ENCODE results near the gene PRIMA1.
A peak's percentile ranks its signal among the peaks of the same experiment; 100 is the strongest.

The PRIMA1 gene

GRCh38 chr14:93804654-93805053, 16.4 kb upstream of the PRIMA1 start:
- H3K9me2 ChIP-seq (ENCODE audit: low read depth, low read length), result no peaks in the 10 kb centered on the region
- H3F3A ChIP-seq (ENCODE audit: insufficient read depth, low read length), result no peaks in the 10 kb centered on the region
- H3K27me3 ChIP-seq (ENCODE audit: insufficient read depth, low read length), result no peaks in the 10 kb centered on the region
- H3K9ac ChIP-seq (ENCODE audit: low read length), result no peak overlapping the region
- no peaks in the 10 kb centered on the region for H3K36me3 ChIP-seq (ENCODE audit: insufficient read depth, low read length)
- TF ChIP-seq CTCF (IDR thresholded peaks at IDR 0.05; ENCODE audit: low read length) (peak; percentile 40; the same call in 1 of the 2 replicates), EZH2 (IDR thresholded peaks at IDR 0.05; ENCODE audit: borderline replicate concordance, low read length) (no peak)
- no peaks in the 10 kb centered on the region for H3K4me1 ChIP-seq (ENCODE audit: insufficient read depth, low read length, severe bottlenecking)
- H3K4me2 ChIP-seq (ENCODE audit: low read length), result no peak overlapping the region
- H2AFZ ChIP-seq (ENCODE audit: low read length), result no peak overlapping the region
- H3K9me3 ChIP-seq (ENCODE audit: low read length), result no peaks in the 10 kb centered on the region
- H3K27ac ChIP-seq (ENCODE audit: low read depth, low read length, poor library complexity, severe bottlenecking), result no peak overlapping the region
- H4K20me1 ChIP-seq (ENCODE audit: insufficient read depth, low read length), result no peaks in the 10 kb centered on the region
- H3K4me3 ChIP-seq (ENCODE audit: low read depth, low read length, poor library complexity, severe bottlenecking), result no peak overlapping the region
- H3K79me2 ChIP-seq (ENCODE audit: insufficient read depth, low read length), result no peaks in the 10 kb centered on the region

GRCh38 chr14:93803408-93804318, 15.4 kb upstream of the PRIMA1 start:
- H3K4me2 ChIP-seq (ENCODE audit: low read length), result no peak overlapping the region
- no peaks in the 10 kb centered on the region for H3K9me2 ChIP-seq (ENCODE audit: low read depth, low read length)
- no peak for TF ChIP-seq CTCF (IDR thresholded peaks at IDR 0.05; ENCODE audit: low read length)
- TF ChIP-seq EZH2 (IDR thresholded peaks at IDR 0.05; ENCODE audit: borderline replicate concordance, low read length), result no peak
- H3K9me3 ChIP-seq (ENCODE audit: low read length), result no peaks in the 10 kb centered on the region
- no peaks in the 10 kb centered on the region for H3K36me3 ChIP-seq (ENCODE audit: insufficient read depth, low read length)
- no peaks in the 10 kb centered on the region for H4K20me1 ChIP-seq (ENCODE audit: insufficient read depth, low read length)
- H3K79me2 ChIP-seq (ENCODE audit: insufficient read depth, low read length), result no peaks in the 10 kb centered on the region
- no peak overlapping the region for H3K27ac ChIP-seq (ENCODE audit: low read depth, low read length, poor library complexity, severe bottlenecking)
- H3K4me1 ChIP-seq (ENCODE audit: insufficient read depth, low read length, severe bottlenecking), result no peaks in the 10 kb centered on the region
- no peak overlapping the region for H3K9ac ChIP-seq (ENCODE audit: low read length)
- no peak overlapping the region for H2AFZ ChIP-seq (ENCODE audit: low read length)
- no peaks in the 10 kb centered on the region for H3K27me3 ChIP-seq (ENCODE audit: insufficient read depth, low read length)
- no peak overlapping the region for H3K4me3 ChIP-seq (ENCODE audit: low read depth, low read length, poor library complexity, severe bottlenecking)
- no peaks in the 10 kb centered on the region for H3F3A ChIP-seq (ENCODE audit: insufficient read depth, low read length)

DNA sequence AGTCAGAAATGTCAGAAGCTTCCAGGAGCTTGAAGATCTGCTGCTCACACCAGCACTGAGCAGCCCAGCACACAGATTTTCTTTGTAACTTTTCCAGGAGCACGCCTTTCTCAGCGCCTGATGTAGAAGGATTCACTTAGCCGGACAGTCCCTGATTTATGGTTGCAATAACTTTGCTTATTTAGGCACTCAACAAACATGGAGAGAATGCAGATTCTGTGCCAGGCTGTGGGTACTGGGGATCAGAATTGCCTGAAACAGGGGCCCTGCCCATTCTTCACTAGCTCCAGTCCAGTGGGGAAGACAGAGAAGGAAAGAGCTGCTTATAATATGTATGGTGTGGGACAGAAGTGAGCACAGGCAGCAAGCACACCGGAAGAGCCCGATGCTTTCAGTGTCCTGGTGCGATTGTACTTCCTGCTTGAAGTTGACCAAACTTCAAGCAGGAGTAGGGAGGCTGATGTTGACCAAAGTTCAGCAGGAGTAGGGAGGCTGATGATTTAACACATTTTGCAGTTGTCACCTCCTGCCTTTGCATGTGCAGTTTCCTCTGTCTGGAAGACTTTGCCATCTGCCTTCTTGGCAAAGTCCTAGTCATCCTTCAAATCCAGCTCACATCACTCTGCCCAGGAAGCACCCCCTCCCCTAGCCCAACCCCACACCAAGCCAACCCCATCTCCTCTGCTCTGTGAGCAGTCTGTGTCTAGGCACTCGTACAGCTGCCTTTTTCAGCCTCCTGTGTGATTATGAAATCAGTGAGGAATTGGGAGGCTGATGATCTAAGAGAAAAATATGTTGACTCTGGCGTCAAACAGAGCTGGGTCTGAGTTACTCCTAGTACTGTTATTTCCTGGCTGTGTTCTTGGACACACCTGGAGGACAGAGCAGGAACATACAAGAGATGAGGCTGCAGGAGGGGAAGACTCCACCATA, 12.0 kb upstream of the PRIMA1 start:
- Histone ChIP-seq H3K4me3 (ENCODE audit: low read depth, low read length, poor library complexity, severe bottlenecking) (no peak overlapping the region), H3K27me3 (ENCODE audit: insufficient read depth, low read length) (no peaks in the 10 kb centered on the region), H2AFZ (ENCODE audit: low read length) (no peak overlapping the region), H3K27ac (ENCODE audit: low read depth, low read length, poor library complexity, severe bottlenecking) (no peak overlapping the region), H3K9ac (ENCODE audit: low read length) (no peak overlapping the region), H4K20me1 (ENCODE audit: insufficient read depth, low read length) (no peaks in the 10 kb centered on the region), H3K4me1 (ENCODE audit: insufficient read depth, low read length, severe bottlenecking) (no peaks in the 10 kb centered on the region), H3K9me3 (ENCODE audit: low read length) (no peaks in the 10 kb centered on the region), H3K4me2 (ENCODE audit: low read length) (no peak overlapping the region), H3F3A (ENCODE audit: insufficient read depth, low read length) (no peaks in the 10 kb centered on the region), H3K79me2 (ENCODE audit: insufficient read depth, low read length) (no peaks in the 10 kb centered on the region), H3K36me3 (ENCODE audit: insufficient read depth, low read length) (no peaks in the 10 kb centered on the region), H3K9me2 (ENCODE audit: low read depth, low read length) (no peaks in the 10 kb centered on the region)
- no peak for TF ChIP-seq EZH2 (IDR thresholded peaks at IDR 0.05; ENCODE audit: borderline replicate concordance, low read length)
